GM13977 (cell line): ENCODE results near the gene ICOSLG.

Experiments
- DNase-seq: peaks from one replicate; pipeline ENCODE4 v3.0.0; 2012; ENCODE audit warnings: low spot score
- CTCF ChIP-seq: IDR thresholded peaks from 2 replicates; pipeline ENCODE4 v1.5.1; 2012; ENCODE audit warnings: mild to moderate bottlenecking, control low read depth; ENCODE audit not compliant: insufficient read depth; ENCODE audit errors: extremely low read depth, missing control alignments
- in situ Hi-C: fragments of 300-500 bp; cut with MboI; formaldehyde crosslinking; loops from one replicate; pipeline ENCODE4 v1.12.0; 2022; ENCODE audit warnings: low sequenced_read_pairs, low pct_unique_long_range_greater_than_20kb, mixed read lengths, inconsistent platforms; ENCODE audit not compliant: unreplicated experiment

ICOSLG gene

GRCh38 chr21:44263221-44263760 lies 22.5 kb upstream of the ICOSLG start:
- in situ Hi-C loops: no loop called here
- no peak for TF ChIP-seq CTCF
- no peak for DNase-seq

GRCh38 chr21:44262338-44263056 lies 21.8 kb upstream of the ICOSLG start:
- TF ChIP-seq CTCF: no peak
- no peak for DNase-seq
- in situ Hi-C loops: no loop called here

GRCh38 chr21:44261675-44262295 lies 21.0 kb upstream of the ICOSLG start, which contains the start of gene DNMT3L:
TSS of gene DNMT3L (minus strand) at chr21:44261897. CDS start at chr21:44261259, 638 bp downstream.
- no peak for TF ChIP-seq CTCF
- in situ Hi-C loops: no loop called here
- DNase-seq: no peak

GRCh38 chr21:44260791-44261631 lies 20.3 kb upstream of the ICOSLG start:
- in situ Hi-C loops: no loop called here
- no peak for TF ChIP-seq CTCF
- DNase-seq: no peak

- in situ Hi-C loops: no loop called here
Measured at GRCh38 chr21:44260066-44260465, 19.3 kb upstream of the ICOSLG start.

More at GRCh38 chr21:44260066-44260465, 19.3 kb upstream of the ICOSLG start:
- no peak for TF ChIP-seq CTCF
- DNase-seq: no peak
